ENCODE data around the gene SUMO1. TPM values are rescaled to one million over a fixed set of nuclear protein-coding genes. Genes with fewer than 3 reads are reported as not detected.
A peak's percentile ranks its signal among the peaks of the same experiment; 100 is the strongest.

SUMO1 gene
- polyA plus RNA-seq, 3 donors: 30.4 to 159 (median 156) TPM

DNA sequence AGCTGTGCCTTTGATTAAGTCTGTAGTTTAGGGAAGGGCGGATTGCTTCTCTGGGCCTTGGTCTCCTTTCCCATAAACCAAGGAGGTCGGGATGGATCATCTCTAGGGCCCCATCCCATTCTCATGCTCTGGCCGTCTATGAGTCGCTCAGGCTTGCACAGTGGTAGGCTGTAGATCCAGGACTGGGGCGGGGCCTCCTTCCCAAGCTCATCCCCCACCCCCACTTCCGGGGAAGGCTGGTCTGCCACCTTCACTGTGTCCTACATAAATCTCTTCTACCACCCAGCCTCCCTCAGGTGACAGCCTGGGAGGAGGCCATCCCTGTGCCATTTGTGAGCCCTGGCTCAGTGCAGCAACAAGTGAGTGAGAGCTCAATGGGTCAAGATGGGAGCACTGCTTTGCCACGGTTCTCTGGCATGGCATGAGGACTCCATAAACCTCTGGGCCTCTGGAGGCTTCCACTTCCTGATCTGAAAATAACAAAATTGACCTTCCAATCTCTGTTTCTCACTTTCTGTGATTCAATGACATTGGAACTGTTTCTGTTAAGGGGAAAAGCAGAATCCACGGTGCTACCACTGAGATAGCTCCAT lies 68.5 kb downstream of the SUMO1 start:
- Mint-ChIP-seq H3K36me3 (no peaks in the 10 kb centered on the region), H3K4me3 (no peak overlapping the region), H3K9me3 (peaks cover 0 to 1% (median 0%) of the 10 kb centered on the region in 7 donors), H3K27ac (peak overlapping the region in 1 of 7 donors; percentile 11), H3K27me3 (ENCODE audit: low read depth in 3 of 3) (peaks cover 14 to 25% (median 16%) of the 10 kb centered on the region in 3 donors), H3K4me1 (peaks cover 11% of the 10 kb centered on the region)
- H3K27ac ChIP-seq (ENCODE audit: low read depth in 1 of 2, low read length in 2 of 2): no peak overlapping the region
- intact Hi-C loops (cut with micrococcal nuclease): loop anchor here in 1 of 2 donors (10.0 kb wide), 1 partner anchor 65 kb away; no protein-coding TSS in a partner anchor
- H3K79me2 ChIP-seq (ENCODE audit: insufficient read depth, low read length): no peaks in the 10 kb centered on the region
- peaks cover 0 to 17% of the 10 kb centered on the region in 2 donors for H3K27me3 ChIP-seq (ENCODE audit: control insufficient read depth in 2 of 2, insufficient read depth in 2 of 2, low read length in 2 of 2)
- no peak overlapping the region for H3K9ac ChIP-seq (ENCODE audit: insufficient read depth, low read length, poor library complexity, severe bottlenecking)
- peaks cover 6% of the 10 kb centered on the region in 2 donors for H3K4me1 ChIP-seq (ENCODE audit: control insufficient read depth in 1 of 2, insufficient read depth in 2 of 2, low read length in 2 of 2)
- no peak for DNase-seq
- H4K20me1 ChIP-seq (ENCODE audit: insufficient read depth, low read length): no peaks in the 10 kb centered on the region
- H3K4me3 ChIP-seq (replicated peaks in 1 of 3; ENCODE audit: low read depth in 2 of 3, low read length in 3 of 3): no peak overlapping the region
- H3K4me2 ChIP-seq (replicated peaks; ENCODE audit: extremely low read depth, low read length, poor library complexity, severe bottlenecking): no peak overlapping the region
- peak overlapping the region; percentile 49 for H2AFZ ChIP-seq (ENCODE audit: insufficient read depth, low read depth, low read length, poor library complexity, severe bottlenecking)
- WGBS (ENCODE audit: insufficient coverage): 100% methylated on average over 4 of the region's 8 CpGs
- no peaks in the 10 kb centered on the region for H3K9me3 ChIP-seq (replicated peaks in 1 of 2; ENCODE audit: control insufficient read depth in 1 of 2, insufficient read depth in 1 of 2, low read length in 2 of 2)
- TF ChIP-seq, protein P1, sequence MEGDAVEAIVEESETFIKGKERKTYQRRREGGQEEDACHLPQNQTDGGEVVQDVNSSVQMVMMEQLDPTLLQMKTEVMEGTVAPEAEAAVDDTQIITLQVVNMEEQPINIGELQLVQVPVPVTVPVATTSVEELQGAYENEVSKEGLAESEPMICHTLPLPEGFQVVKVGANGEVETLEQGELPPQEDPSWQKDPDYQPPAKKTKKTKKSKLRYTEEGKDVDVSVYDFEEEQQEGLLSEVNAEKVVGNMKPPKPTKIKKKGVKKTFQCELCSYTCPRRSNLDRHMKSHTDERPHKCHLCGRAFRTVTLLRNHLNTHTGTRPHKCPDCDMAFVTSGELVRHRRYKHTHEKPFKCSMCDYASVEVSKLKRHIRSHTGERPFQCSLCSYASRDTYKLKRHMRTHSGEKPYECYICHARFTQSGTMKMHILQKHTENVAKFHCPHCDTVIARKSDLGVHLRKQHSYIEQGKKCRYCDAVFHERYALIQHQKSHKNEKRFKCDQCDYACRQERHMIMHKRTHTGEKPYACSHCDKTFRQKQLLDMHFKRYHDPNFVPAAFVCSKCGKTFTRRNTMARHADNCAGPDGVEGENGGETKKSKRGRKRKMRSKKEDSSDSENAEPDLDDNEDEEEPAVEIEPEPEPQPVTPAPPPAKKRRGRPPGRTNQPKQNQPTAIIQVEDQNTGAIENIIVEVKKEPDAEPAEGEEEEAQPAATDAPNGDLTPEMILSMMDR (IDR thresholded peaks at IDR 0.05): no peak
- H3K36me3 ChIP-seq (replicated peaks in 1 of 2; ENCODE audit: control insufficient read depth in 1 of 2, insufficient read depth in 2 of 2, low read length in 2 of 2): no peaks in the 10 kb centered on the region

DNA sequence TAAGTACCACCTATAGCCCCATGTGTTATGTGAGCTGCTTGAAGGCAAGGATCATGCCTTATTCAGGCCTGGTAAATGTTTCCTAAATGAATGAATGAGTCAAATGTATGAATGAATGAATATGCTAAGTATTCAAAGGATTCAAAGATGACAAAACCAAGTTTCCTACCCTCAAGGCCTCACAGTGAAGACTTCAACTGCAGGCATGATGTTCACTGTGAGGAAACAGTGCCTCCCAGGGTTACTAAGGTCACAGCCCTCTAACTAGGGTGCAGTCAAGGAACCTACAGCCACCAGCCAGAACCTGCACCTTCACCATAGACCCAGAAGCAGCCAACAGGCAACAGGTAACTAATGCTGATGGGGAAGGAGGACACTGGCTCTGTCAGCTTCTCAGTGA lies 69.3 kb downstream of the SUMO1 start:
- H3K79me2 ChIP-seq (ENCODE audit: insufficient read depth, low read length): no peaks in the 10 kb centered on the region
- Mint-ChIP-seq H3K9me3 (peaks cover 0 to 1% (median 0%) of the 10 kb centered on the region in 7 donors), H3K4me3 (no peak overlapping the region), H3K4me1 (peaks cover 11% of the 10 kb centered on the region), H3K27ac (no peak overlapping the region), H3K27me3 (ENCODE audit: low read depth in 3 of 3) (peaks cover 14 to 25% (median 16%) of the 10 kb centered on the region in 3 donors), H3K36me3 (no peaks in the 10 kb centered on the region)
- peaks cover 6% of the 10 kb centered on the region in 2 donors for H3K4me1 ChIP-seq (ENCODE audit: control insufficient read depth in 1 of 2, insufficient read depth in 2 of 2, low read length in 2 of 2)
- no peak overlapping the region for H3K27ac ChIP-seq (ENCODE audit: low read depth in 1 of 2, low read length in 2 of 2)
- H3K9me3 ChIP-seq (replicated peaks in 1 of 2; ENCODE audit: control insufficient read depth in 1 of 2, insufficient read depth in 1 of 2, low read length in 2 of 2): no peaks in the 10 kb centered on the region
- H3K4me3 ChIP-seq (replicated peaks in 1 of 3; ENCODE audit: low read depth in 2 of 3, low read length in 3 of 3): no peak overlapping the region
- H3K4me2 ChIP-seq (replicated peaks; ENCODE audit: extremely low read depth, low read length, poor library complexity, severe bottlenecking): no peak overlapping the region
- no peaks in the 10 kb centered on the region for H4K20me1 ChIP-seq (ENCODE audit: insufficient read depth, low read length)
- H2AFZ ChIP-seq (ENCODE audit: insufficient read depth, low read depth, low read length, poor library complexity, severe bottlenecking): no peak overlapping the region
- peaks cover 0 to 17% of the 10 kb centered on the region in 2 donors for H3K27me3 ChIP-seq (ENCODE audit: control insufficient read depth in 2 of 2, insufficient read depth in 2 of 2, low read length in 2 of 2)
- no peak for DNase-seq
- H3K36me3 ChIP-seq (replicated peaks in 1 of 2; ENCODE audit: control insufficient read depth in 1 of 2, insufficient read depth in 2 of 2, low read length in 2 of 2): no peaks in the 10 kb centered on the region
- TF ChIP-seq, protein P1 (IDR thresholded peaks at IDR 0.05): no peak
- no peak overlapping the region for H3K9ac ChIP-seq (ENCODE audit: insufficient read depth, low read length, poor library complexity, severe bottlenecking)
- intact Hi-C loops (cut with micrococcal nuclease): no loop called here
